Ishikawa (cell line): Measurements from ENCODE around the gene HSPA2.

Experiments
- EP300 ChIP-seq: IDR thresholded peaks from 2 replicates; pipeline ENCODE4 v1.6.1; 2012; ENCODE audit warnings: borderline replicate concordance
- YY1 ChIP-seq: IDR thresholded peaks from 2 replicates; pipeline ENCODE4 v1.6.1; 2012; ENCODE audit warnings: low read depth
- TF ChIP-seq, protein P1 (sequence below): IDR thresholded peaks from 2 replicates; pipeline ENCODE4 v1.6.1; 2012

DNA sequence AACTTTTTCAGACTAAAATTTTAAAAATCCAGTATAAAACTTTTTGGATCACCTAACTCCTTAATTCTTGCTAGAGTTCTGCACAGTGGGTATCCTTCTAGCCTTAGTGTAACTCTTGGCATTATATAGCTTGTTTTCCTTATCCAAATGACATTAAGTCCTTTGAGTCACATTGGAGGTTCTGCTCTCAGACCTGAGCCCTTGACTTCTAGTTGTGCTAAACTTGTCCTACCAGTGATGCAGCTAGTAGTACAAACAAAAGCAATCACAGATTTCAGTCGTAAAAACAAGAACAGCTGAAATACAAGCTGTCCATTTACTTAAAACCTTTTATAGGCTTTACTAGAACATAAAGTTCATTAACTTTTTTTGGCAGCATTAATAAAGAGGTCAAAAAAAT is 25.5 kb upstream of the HSPA2 start:
- TF ChIP-seq YY1 (no peak), EP300 (no peak)
- TF ChIP-seq, protein P1, sequence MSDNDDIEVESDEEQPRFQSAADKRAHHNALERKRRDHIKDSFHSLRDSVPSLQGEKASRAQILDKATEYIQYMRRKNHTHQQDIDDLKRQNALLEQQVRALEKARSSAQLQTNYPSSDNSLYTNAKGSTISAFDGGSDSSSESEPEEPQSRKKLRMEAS = no peak
